Stimulated activated CD4-positive, alpha-beta T cell treated with anti-CD3 and anti-CD28 coated beads, Interleukin-12 subunit alpha, Interleukin-12 subunit beta, amount 100 ng/mL, for 48 hours (primary cell): ENCODE data around the gene SLC24A1.
A peak's percentile ranks its signal among the peaks of the same experiment; 100 is the strongest.
"Not testable (repeated sequence)": the region's sequence is repeated elsewhere in the genome, so short reads cannot be mapped to it uniquely, and the experiment has no call there.

ENCODE experiments used
- DNase-seq, 3 donors: peaks; one replicate each; pipeline ENCODE4 v3.0.0-alpha.2; 2020; ENCODE audit warnings: low read depth in 2 of 3, low spot score in 1 of 3

The SLC24A1 gene

GRCh38 chr15:65621638-65622037 is at the start of gene SLC24A1:
Gene SLC24A1 (plus strand): TSS chr15:65621938. CDS start chr15:65624081, 2,143 bp downstream.
- DNase-seq = no peak

- no peak for DNase-seq
These were observed 49.8 kb upstream of the SLC24A1 start for GRCh38 chr15:65571971-65572370.

GRCh38 chr15:65576664-65577063 is 45.1 kb upstream of the SLC24A1 start:
- DNase-seq = no peak

- no peak for DNase-seq
These were observed 44.4 kb upstream of the SLC24A1 start for GRCh38 chr15:65577129-65577996.

- DNase-seq = no peak
These were observed 42.6 kb upstream of the SLC24A1 start for GRCh38 chr15:65578904-65579728.

- no peak for DNase-seq
These were observed 42.0 kb upstream of the SLC24A1 start for GRCh38 chr15:65579762-65580161.

- no peak for DNase-seq
These were observed 41.5 kb upstream of the SLC24A1 start for GRCh38 chr15:65580287-65580686.

- DNase-seq = peak in 2 of 3 donors; percentile 3 to 8
These were observed 38.0 kb upstream of the SLC24A1 start for GRCh38 chr15:65583701-65584100.

GRCh38 chr15:65584241-65584640 is 37.5 kb upstream of the SLC24A1 start:
- no peak for DNase-seq

GRCh38 chr15:65587094-65587493 is 34.6 kb upstream of the SLC24A1 start:
- DNase-seq = no peak

GRCh38 chr15:65595960-65596359 is 25.8 kb upstream of the SLC24A1 start:
- DNase-seq = no peak

- no peak for DNase-seq
These were observed 23.3 kb upstream of the SLC24A1 start for GRCh38 chr15:65598468-65598867.

- DNase-seq = no peak
These were observed 22.1 kb upstream of the SLC24A1 start for GRCh38 chr15:65599677-65600076.

GRCh38 chr15:65603134-65603533 is 18.6 kb upstream of the SLC24A1 start:
- no peak for DNase-seq

- DNase-seq = no peak
These were observed 18.2 kb upstream of the SLC24A1 start for GRCh38 chr15:65603559-65603958.

- peak; percentile 95 to 97 (median 96) for DNase-seq
These were observed 10.6 kb upstream of the SLC24A1 start, which contains the start of gene INTS14 for GRCh38 chr15:65610871-65611718. Gene INTS14 (minus strand): TSS chr15:65611131. CDS start chr15:65607380, 3,751 bp downstream.

- no peak for DNase-seq
These were observed 9.7 kb upstream of the SLC24A1 start for GRCh38 chr15:65611888-65612615.

- no peak for DNase-seq
These were observed 9.2 kb upstream of the SLC24A1 start for GRCh38 chr15:65612616-65612946.

GRCh38 chr15:65612949-65613744 is 8.6 kb upstream of the SLC24A1 start:
- no peak for DNase-seq

- not testable (repeated sequence) for DNase-seq
These were observed 5.9 kb upstream of the SLC24A1 start for GRCh38 chr15:65615887-65616286.
